IPS-20b (cell line): ENCODE results near the gene DDHD1.
"Not testable (repeated sequence)": the region's sequence is repeated elsewhere in the genome, so short reads cannot be mapped to it uniquely, and the experiment has no call there.

ENCODE experiments used
- H3K27ac ChIP-seq: one replicate; pipeline ENCODE4 v1.5.1; 2013; ENCODE audit warnings: low read length
- H3K27me3 ChIP-seq: 2 replicates; pipeline ENCODE4 v1.6.1; 2013; ENCODE audit warnings: mild to moderate bottlenecking, low read length, inconsistent platforms; ENCODE audit not compliant: insufficient read depth
- H3K36me3 ChIP-seq: 2 replicates; pipeline ENCODE4 v1.6.1; 2013; ENCODE audit warnings: low read depth, mild to moderate bottlenecking, inconsistent platforms, low read length, moderate library complexity; ENCODE audit not compliant: insufficient read depth
- H3K4me1 ChIP-seq: 2 replicates; pipeline ENCODE4 v1.6.1; 2013; ENCODE audit warnings: mild to moderate bottlenecking, control low read depth, inconsistent platforms, low read length, moderate library complexity; ENCODE audit not compliant: insufficient read depth
- H3K4me3 ChIP-seq: 2 replicates; pipeline ENCODE4 v1.5.1; 2013; ENCODE audit warnings: mild to moderate bottlenecking, low read length, inconsistent platforms
- H3K9ac ChIP-seq: 2 replicates; pipeline ENCODE4 v1.6.1; 2013; ENCODE audit warnings: low read depth, mild to moderate bottlenecking, inconsistent platforms, low read length, moderate library complexity
- H3K9me3 ChIP-seq: 2 replicates; pipeline ENCODE4 v1.6.1; 2013; ENCODE audit warnings: mild to moderate bottlenecking, low read depth, low read length, inconsistent platforms; ENCODE audit not compliant: insufficient read depth

Gene DDHD1

GRCh38 chr14:53180272-53181221 lies 27.4 kb upstream of the DDHD1 start:
- Histone ChIP-seq H3K9me3 (no peaks in the 10 kb centered on the region), H3K36me3 (no peaks in the 10 kb centered on the region), H3K27me3 (no peaks in the 10 kb centered on the region), H3K27ac (no peak overlapping the region), H3K9ac (no peak overlapping the region), H3K4me3 (no peak overlapping the region), H3K4me1 (peaks cover 6% of the 10 kb centered on the region; the same call in 1 of the 2 replicates)

GRCh38 chr14:53179486-53180005 lies 26.4 kb upstream of the DDHD1 start:
- not testable (repeated sequence) for H3K9me3 ChIP-seq, H3K4me3 ChIP-seq, H3K27me3 ChIP-seq, H3K4me1 ChIP-seq, H3K9ac ChIP-seq, H3K27ac ChIP-seq, H3K36me3 ChIP-seq

- no peak overlapping the region for H3K4me3 ChIP-seq
- H3K36me3 ChIP-seq, result no peaks in the 10 kb centered on the region
- no peaks in the 10 kb centered on the region for H3K9me3 ChIP-seq
- no peak overlapping the region for H3K9ac ChIP-seq
- no peak overlapping the region for H3K27ac ChIP-seq
- H3K27me3 ChIP-seq, result no peaks in the 10 kb centered on the region
- H3K4me1 ChIP-seq, result no peaks in the 10 kb centered on the region; the same call in 1 of the 2 replicates
Observed at GRCh38 chr14:53175375-53175774, 22.3 kb upstream of the DDHD1 start.

DNA sequence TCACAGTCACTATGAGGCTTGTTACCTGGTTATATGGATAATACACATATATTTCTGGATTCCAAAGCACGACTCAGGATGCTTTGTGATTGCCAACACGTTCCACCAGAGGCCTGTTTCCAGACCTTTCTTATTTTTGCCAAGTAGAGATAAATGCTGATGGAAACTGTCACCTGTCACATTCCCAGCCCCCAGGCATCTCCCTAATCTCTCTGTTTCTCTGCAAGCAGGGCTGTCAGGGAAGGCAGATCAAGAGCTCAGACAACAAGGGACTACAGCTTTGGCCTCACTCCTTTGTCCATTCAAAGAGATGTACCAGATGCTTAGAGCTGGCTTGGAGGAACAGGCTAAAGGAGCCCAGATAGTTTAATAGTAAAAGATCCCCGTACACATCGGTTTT lies 21.8 kb upstream of the DDHD1 start:
- Histone ChIP-seq H3K4me1 (no peaks in the 10 kb centered on the region), H3K9me3 (no peaks in the 10 kb centered on the region), H3K27ac (no peak overlapping the region), H3K36me3 (no peaks in the 10 kb centered on the region), H3K4me3 (no peak overlapping the region), H3K9ac (no peak overlapping the region), H3K27me3 (no peaks in the 10 kb centered on the region)

DNA sequence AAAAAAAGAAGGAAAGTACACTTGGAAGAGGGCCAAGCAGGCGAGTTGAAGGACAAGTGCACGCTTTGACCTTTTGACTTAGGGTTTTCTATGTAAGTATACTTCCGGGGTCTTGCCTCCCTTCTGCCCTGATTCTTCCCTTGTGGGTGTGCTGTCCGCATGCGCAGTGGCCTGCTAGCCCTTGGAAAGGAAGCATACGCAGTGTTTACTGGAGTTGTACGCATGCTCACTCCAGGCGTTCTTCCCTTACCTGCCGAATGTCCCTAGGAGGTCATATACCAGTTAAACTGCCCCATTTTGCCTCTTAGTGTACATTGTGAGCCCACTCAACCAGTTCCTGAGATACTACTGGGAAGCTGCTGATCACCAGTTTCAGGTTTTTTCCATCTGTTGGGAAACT lies 15.7 kb upstream of the DDHD1 start:
- no peak overlapping the region for H3K4me3 ChIP-seq
- H3K36me3 ChIP-seq, result no peaks in the 10 kb centered on the region
- no peaks in the 10 kb centered on the region for H3K9me3 ChIP-seq
- H3K9ac ChIP-seq, result no peak overlapping the region
- H3K27me3 ChIP-seq, result no peaks in the 10 kb centered on the region
- H3K27ac ChIP-seq, result no peak overlapping the region
- no peaks in the 10 kb centered on the region for H3K4me1 ChIP-seq

DNA sequence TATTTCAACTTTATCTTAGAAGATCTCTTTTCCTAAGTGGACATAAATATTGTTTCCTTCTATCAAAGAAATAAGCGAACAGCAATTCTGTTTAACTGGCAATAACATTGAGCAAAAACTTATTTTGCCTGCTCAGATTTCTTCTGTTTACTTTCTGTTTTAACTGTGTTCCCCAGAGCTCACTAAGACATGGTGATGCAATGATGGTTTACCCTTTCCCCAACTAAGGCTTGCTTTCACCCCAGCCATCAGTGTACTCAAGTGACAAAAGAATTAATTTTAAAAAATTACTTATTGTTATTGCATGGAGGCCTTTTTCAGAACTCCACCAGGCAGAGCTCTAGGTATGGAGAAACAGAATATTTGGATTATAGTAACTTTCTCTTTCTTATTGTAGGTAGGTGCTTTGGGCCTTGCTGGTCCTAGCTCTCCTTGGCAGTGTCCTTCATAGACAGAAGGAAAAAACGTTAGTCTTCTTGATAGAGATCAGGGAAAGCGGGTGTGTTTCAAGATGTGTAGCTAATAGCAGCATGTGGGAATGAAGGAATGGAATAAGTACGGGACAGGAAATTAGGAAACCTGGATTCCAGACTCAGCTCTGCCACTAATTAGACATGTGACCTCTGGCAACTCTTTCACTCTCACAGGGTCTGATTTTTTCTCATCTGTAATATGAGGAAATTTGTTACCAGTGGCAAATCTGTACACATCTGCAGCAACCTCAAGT lies 14.6 kb upstream of the DDHD1 start:
- no peak overlapping the region for H3K4me3 ChIP-seq
- H3K9me3 ChIP-seq, result no peaks in the 10 kb centered on the region
- no peaks in the 10 kb centered on the region for H3K27me3 ChIP-seq
- no peaks in the 10 kb centered on the region for H3K36me3 ChIP-seq
- no peak overlapping the region for H3K27ac ChIP-seq
- no peaks in the 10 kb centered on the region for H3K4me1 ChIP-seq
- no peak overlapping the region for H3K9ac ChIP-seq

DNA sequence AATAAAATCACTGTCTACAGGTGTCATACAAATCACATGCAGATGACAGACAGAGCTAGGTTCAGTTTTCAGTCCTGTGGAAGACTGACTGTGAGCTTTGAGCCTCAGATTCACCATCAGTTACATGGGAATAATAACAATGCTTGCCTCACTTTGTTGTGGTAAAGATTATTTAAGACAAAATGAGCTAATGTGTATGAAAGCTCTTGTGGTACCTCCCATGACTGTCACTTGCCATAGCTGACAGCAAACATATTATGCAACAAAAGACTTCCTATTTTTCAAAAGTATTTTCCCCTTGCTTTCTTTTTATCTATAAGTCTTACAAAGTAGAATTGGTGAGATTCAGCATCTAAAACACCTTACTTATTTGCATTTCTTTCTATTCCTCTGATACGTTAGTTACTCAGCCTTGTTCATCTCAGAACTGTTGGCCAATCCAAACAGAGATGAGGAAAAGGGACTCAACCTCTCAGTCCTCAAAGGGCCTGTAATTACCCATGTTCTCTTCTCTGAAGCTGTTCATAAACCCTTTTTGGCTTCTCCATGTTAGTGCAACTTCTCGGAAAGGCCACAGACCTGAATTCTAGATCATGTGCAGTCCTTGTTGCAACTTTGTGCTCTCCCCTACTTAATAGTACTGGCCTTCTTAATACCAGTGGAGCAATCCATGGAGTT lies 8.8 kb upstream of the DDHD1 start:
- H3K9me3 ChIP-seq, result no peaks in the 10 kb centered on the region
- H3K27me3 ChIP-seq, result no peaks in the 10 kb centered on the region
- no peak overlapping the region for H3K9ac ChIP-seq
- no peak overlapping the region for H3K27ac ChIP-seq
- H3K4me1 ChIP-seq, result no peaks in the 10 kb centered on the region
- H3K4me3 ChIP-seq, result no peak overlapping the region
- no peaks in the 10 kb centered on the region for H3K36me3 ChIP-seq

- H3K9me3 ChIP-seq, result no peaks in the 10 kb centered on the region
- no peaks in the 10 kb centered on the region for H3K36me3 ChIP-seq
- no peak overlapping the region for H3K4me3 ChIP-seq
- H3K4me1 ChIP-seq, result peaks cover 7% of the 10 kb centered on the region; the same call in 1 of the 2 replicates
- peaks cover 10% of the 10 kb centered on the region; the same call in 1 of the 2 replicates for H3K27me3 ChIP-seq
- H3K9ac ChIP-seq, result no peak overlapping the region
- no peak overlapping the region for H3K27ac ChIP-seq
Observed at GRCh38 chr14:53156238-53156637, 3.1 kb upstream of the DDHD1 start.

DNA sequence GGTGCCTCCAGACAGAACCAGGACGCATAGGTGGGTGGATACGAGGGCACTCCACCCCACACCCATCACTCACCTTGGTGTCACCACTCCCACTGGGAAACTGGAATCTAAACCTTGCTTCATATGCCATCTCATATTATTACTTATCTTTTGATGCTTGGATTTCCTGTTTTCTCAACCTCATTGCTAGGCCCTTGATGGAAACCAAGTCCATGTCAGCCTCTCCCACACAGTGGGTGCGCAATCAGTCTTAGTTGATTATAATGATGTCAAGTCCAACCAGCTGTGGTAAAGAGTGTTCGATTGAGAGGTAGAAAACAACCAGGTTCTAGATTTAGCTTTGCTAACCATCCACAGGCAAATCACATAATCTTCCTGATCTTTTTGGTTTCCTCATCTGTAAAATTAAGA lies 584 bp upstream of the DDHD1 start:
- peak overlapping the region; percentile 60 for H3K27ac ChIP-seq
- peaks cover 14% of the 10 kb centered on the region; the same call in 1 of the 2 replicates for H3K27me3 ChIP-seq
- peaks cover 15% of the 10 kb centered on the region; the same call in 1 of the 2 replicates for H3K4me1 ChIP-seq
- H3K36me3 ChIP-seq, result no peaks in the 10 kb centered on the region
- H3K9ac ChIP-seq, result peak overlapping the region; percentile 73; the same call in 1 of the 2 replicates
- H3K4me3 ChIP-seq, result peak overlapping the region; percentile 70
- no peaks in the 10 kb centered on the region for H3K9me3 ChIP-seq

- Histone ChIP-seq H3K4me1 (peaks cover 15% of the 10 kb centered on the region; the same call in 1 of the 2 replicates), H3K36me3 (no peaks in the 10 kb centered on the region), H3K9me3 (no peaks in the 10 kb centered on the region), H3K27me3 (peaks cover 14% of the 10 kb centered on the region; the same call in 1 of the 2 replicates), H3K4me3 (peak overlapping the region; percentile 87), H3K27ac (no peak overlapping the region), H3K9ac (peak overlapping the region; percentile 74; the same call in 1 of the 2 replicates)
Observed at GRCh38 chr14:53152184-53152886, 788 bp downstream of the DDHD1 start.
